Peyer's patch (tissue), 4 donors: ENCODE results near the gene STXBP3.

Experiments used
- CTCF ChIP-seq, 6 experiments: fragments of 450-650 bp in 4 of 6; fragments of 200-600 bp in 2 of 6; sonication (generic) in 1 of 6; IDR thresholded peaks; one replicate each; pipeline ENCODE4 v1.5.1; 2017 to 2019; ENCODE audit warnings: antibody characterized with exemption in 6 of 6, mild to moderate bottlenecking in 3 of 6, moderate library complexity in 1 of 6
- POLR2A ChIP-seq, 2 donors: fragments of 450-650 bp; IDR thresholded peaks; one replicate each; pipeline ENCODE4 v1.5.1; 2017; ENCODE audit warnings: antibody characterized with exemption in 2 of 2, mild to moderate bottlenecking in 2 of 2, moderate library complexity in 2 of 2

- TF ChIP-seq POLR2A (IDR thresholded peaks at IDR 0.05) = no peak
- TF ChIP-seq CTCF (IDR thresholded peaks at IDR 0.05) = no peak
These were observed 45.9 kb downstream of the STXBP3 start for GRCh38 chr1:108792420-108792819.
